ENCODE results near the gene ALK. TPM values are rescaled to one million over a fixed set of nuclear protein-coding genes. Genes with fewer than 3 reads are reported as not detected.
A peak's percentile ranks its signal among the peaks of the same experiment; 100 is the strongest.

The ALK gene
- total RNA-seq: not detected

DNA sequence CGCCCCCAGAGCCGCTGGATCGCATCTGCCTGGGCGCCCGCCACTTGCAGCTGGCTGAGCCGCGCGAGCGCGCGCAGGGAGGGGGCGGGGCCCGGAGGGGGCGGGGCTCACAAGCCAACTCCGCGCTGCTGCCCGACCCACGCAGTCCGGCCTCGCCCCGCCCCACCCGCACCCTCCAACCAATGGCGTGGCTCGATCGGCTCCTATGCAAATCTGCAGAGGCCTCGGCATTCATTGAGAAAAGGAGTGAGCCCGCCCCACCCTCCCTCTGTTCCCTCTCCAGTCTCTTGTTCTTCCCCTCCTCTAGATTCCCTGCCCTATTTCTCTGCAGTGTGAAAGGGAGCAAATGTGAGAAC is at the start of gene ALK:
TSS of gene ALK (minus strand) at position 27 of the 356 bp plus-strand sequence. CDS start 927 bp downstream, outside the sequence.
- peak; percentile 8 for DNase-seq

DNA sequence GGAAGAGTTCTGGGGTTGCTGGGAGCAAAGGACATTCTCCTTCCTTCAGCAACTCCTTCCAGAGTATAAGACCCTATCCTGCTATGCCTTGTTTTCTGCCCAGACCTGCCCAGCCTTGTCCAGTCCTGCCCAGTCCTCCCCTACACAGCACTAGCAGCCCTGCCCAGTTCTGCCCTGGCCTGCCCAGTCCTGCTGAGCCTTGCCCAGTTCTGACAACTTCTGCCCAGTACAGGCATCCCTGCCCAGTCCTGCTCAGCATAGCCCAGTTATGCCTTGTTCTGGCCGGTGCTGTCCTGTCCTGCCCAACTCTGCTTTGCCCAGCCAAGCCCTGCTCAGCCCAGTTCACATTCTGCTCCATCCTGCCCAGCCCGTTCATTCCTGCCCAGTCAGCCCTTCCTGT is 44.9 kb upstream of the ALK start:
- no peak for DNase-seq

DNA sequence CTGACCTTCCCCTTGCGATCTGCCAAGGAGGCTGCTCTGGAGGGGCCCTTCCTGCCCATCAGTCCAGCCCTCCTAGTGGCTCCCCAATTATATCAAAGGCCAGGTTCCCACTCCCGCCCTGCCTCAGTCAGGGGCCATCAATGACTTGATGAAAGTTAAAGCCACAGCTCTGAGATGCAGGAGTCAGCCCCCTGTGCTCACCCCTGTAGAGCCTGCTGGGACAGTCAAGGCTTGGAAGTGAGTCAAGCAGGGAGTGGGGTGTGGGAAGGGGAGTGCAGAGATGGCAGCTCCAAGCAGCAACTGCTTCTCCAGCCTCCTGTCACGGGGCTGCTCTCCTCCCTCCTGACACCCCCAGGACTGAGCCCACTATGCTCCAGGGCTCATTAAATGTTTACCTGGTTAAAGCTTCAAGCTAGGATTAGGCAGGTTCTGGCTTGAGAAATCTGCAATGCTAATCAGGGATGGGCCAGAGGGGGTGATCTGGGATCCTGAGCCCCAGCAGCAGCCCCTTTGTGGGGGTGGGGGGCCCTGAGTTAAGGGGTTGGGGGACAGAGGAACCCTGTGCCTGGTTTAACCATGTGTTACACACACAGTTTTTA is 42.7 kb upstream of the ALK start:
- DNase-seq: no peak

DNA sequence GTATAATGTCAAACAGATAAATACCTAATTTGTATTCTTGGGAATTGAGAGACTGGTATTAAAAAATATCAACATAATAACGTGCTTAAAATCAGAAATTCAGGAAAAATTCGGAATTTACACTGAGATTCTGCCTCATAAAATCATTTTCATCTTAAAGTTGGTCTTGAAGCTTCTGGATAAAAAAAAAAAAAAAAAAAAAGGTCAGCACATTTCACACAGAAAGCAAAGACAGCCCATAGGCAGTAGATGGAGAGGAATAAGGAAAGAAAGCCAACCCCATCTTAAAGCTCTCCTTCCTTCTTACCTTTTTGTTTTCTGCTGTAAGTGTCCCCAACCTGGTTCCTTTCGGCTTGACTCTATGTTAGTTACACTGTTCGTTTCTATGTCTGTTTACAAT is 41.5 kb upstream of the ALK start:
- no peak for DNase-seq

DNA sequence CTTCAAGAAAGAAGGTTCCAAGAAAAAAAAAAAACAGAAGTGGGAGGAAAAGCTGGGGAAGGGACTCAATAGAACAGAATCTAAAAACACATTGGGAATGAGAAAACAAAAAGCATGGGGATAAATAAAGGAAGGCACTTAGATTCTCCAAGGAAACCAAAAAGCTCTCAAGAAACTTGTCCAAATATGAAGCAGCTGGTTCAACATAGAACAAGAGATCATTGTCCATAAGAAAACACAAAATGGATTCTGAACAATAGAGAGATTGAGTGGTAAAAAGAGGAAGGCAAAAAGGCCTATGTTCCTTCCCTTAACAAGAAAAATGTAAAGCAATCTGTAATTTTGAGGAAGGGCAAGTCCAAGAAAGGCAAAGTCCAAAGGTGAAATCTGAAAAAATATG is 32.9 kb upstream of the ALK start:
- DNase-seq: no peak

DNA sequence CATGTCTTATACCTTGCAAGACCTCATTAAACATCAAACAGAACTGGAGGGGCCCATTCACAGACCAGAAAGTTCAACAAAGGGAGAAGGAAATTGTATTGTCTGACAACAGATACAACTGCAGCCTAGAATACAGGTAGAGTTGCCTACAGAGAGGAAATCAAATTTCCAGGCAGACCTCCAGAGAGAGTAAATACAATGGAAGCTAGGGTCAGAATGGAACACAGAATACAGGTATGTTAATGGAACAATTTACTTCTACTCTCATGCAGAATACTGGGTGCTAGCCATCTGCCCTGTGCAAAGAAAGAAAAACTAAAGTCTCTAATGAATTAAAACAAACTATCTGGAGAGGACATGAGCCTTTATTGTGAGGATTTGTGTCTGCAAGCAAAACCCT is 31.6 kb upstream of the ALK start:
- no peak for DNase-seq

DNA sequence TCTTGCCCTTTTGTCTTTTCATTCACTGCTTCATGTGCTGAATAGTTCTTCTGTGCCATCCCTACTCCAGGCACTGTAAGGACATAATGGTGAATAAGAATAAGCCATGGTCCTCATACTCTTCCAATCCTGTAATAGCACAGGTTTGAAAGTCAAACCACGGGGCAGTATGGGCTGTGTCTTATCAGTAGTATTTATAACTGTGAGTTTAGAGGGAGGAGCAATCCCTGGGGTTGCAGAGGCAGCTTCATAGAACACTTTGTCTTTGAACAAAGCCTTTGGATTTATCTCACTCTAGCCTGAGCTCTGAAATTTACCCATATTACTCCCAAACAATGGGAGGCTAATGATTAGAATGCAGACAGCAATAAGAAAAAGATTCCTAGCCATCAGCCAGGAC is 30.2 kb upstream of the ALK start:
- DNase-seq: no peak

DNA sequence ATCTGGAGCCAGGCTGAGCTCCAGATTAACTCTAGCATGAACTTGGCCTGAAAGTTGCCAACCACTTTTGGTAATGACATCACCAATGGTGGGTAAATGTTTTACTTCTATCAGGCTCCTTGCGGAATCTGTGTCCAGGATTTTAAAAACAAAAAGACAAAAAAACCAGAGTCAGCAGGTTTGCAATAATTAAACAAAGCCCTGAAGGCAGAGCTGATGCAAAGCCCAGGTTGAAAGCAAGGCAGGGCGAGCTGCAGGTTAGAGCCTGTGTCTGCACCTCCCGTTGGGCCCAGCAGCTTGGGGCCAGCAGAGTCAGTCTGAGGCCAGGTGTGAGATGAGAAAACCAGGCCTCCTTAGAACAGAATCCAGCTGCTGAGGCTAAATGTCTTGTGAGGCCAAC is 29.1 kb upstream of the ALK start:
- DNase-seq: no peak

DNA sequence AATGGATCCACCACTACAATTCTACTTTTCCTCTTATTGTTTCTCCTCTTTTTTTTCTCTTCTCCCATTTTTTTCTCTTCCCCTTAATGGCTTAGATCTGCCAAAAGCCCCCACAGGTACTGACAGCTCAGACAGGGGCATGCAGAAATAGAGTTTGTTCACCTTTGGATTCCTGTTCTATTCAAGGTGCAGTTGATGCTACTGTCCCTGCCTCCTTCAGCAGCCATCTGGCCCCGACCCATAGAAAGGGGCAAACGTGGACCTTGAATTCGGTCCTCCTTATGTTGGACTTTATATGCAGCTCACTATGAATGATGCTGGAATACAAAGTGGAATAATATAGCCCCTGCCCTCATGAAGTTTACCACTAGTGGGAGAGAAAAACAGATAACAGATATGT is 27.7 kb upstream of the ALK start:
- no peak for DNase-seq

DNA sequence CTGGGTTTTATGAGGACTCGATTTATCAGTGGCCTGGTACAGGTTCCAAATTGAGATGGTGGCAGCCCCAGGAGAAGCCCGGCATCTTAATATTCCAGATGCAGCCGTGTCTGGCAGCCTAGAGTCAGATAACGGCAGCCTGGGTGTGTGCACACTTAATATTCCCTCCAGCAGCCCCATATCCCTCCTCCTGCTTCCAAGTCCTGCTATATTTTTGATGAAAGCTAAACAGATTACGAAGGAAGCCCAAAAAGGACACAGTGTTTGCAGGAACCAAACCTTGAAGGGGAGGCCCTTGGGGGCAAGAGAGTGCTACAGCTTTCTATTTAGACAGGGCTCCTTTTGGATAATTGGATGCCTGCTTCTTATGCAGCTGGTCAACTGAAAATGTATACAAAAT is 25.1 kb upstream of the ALK start:
- no peak for DNase-seq

DNA sequence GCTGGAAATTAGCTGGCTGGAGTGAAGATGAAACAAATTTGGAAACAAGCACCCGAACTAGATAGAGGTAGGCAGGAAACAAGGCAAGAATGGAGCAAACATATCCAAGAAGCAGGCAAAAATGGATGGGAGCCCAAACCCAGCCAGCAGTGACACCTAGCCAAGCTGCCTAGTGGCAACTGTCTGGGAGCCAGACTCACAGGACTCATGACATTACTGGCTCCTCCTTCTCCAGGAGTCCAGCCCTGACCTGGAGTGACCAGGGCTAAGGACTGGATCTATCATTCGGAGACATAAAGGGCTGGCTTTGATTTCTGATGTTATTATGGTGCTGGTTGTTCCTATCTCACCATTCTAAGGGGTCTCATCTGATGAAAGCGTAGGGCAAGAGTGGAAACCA is 21.3 kb upstream of the ALK start:
- DNase-seq: no peak

DNA sequence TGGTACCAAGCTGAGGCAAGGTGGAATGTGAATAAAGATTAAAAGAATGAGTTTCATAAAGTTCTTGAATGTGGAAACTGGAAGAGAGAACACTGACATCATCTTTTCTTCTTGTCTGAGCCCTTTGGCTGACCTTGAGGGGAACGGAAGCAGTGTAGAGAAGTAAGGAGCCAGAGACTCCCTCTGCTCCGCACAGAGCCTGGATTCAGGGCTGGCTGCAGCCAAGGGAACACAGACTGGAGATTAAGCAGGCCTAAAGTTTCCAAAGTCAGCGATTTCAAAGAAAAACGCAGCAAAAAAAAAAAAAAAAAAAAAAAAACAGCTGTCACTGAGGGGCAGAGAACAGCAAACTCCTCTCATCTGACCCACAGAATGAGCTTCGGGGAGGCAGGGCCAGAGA is 19.3 kb upstream of the ALK start:
- no peak for DNase-seq

DNA sequence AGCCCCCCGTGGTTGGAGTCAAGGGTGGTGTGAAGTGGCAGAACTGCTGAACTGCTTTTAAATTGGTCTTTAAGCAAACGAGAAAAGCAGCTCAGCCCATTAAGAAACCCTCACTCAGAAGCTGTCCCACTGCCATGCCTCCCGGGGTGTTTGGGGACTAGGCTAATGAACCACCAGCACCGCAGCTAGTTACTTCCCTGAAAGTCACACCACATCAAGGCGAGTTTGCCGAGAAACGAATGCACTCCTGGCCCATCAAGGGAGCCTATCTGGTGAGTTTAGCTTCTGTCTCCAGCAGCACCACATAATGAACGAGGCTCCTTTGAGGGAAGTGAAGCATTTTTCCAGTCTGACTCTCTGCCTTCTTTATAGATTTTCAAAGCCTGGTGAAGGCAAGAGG is 14.6 kb upstream of the ALK start:
- DNase-seq: no peak

DNA sequence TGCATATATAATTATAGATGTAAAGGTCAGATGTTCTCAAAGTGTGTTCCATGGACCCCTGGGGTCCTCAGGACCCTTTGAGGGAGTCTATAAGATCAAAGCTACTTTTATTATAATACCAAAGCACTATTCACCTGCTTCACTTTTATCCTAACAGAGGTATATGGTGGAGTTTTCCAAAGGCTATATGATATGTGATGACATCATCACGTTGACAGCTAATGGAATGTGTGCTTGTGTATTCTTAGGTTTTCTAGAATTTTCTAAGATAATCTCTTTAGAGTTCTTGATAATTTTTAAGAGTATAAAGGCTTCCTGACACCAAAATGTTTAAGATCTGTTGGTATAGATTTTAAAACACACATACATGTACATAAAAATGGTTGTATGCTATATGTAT is 10.4 kb upstream of the ALK start:
- DNase-seq: no peak

DNA sequence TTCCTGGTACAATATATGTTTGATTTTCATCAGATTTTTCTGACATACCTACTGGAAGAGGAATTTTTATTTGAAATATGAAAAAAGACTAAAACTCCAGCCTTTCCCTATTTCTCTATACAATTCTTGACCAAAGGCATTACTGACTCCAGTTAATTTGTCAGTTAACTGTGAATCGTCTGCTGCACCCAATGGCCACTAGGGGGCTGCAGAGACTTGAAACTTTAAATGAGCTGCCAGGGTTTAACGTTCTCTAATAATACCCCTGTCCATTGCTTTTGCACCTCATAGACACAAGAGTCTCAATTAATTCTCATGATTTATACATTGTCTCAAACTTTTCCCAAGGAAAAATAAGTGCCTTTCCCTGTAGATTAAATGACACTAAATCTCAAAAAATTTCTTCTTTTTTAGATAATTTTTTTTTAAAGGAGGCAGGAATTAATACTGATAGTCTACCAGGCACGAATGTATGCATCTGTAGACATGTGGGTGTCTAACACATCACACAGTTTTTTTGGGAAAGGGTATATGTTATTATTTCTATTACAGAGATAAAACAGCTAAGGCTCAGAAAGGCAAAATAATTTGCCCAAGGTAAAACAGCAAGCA is 1.8 kb upstream of the ALK start:
- peak; percentile 8 for DNase-seq

DNA sequence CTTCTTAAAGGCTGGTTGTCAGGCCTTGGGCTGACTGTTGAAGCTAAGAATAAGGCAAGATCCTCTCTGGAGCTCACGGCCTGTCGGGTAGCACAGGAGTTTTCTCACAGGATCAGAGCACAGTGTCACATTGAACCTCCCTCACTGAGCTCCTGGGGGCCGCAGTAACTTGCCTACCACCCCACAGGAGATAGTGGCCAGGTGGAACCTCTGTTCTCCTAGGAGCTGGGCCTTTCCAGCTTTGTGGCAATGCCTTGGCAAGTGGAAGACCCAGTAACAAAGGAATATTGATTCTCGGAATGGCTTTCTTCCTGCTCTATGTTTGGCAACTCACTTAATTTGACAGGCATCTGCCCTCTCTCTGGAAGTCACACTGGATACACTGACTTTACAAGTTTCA is 1.2 kb upstream of the ALK start:
- DNase-seq: no peak

DNA sequence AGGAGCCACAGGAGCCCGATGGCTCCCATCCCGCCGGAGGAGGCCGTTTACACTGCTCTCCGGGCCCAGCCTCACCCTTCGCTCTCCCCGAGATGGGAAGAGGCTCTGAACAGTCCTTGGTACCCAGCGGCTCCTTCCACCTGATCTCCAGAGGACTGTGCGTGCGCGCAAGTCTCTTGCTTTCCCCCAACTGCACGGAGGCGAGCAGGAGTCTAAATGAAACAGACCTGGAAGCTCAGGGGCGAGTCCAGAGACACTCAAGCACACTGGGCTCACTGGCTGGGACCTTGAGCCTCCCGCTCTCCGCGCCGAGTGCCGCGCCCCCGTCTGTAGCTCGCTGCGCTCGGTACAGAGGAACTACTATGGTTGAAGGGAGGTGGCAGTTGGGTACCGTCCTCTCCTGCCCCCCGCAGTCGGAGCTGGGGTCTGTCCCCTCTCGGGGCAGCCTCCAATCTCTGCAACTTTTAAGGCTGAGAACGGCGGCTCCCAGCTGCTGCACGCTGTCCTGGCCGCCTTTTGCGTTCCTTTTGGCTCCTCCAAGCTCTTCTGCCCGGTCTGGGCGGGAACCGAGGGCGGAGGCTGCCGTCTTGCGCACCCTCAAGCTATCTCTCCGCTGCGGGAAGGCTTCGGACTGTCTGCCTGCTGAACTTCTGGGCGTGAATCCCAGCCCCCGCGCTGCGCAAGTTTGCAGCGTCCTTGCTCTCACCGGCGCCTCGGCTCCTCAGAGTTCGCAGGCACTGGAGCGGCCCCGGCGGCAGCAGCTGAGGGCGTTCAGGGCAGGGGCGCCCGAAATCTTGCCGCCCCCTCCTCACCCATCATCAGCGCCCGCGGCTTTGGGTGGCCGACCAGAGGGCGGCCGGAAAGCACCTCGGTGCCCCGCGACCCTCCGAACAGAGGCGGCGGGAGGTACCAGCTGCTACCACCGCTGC is 491 bp downstream of the ALK start:
- DNase-seq: no peak

DNA sequence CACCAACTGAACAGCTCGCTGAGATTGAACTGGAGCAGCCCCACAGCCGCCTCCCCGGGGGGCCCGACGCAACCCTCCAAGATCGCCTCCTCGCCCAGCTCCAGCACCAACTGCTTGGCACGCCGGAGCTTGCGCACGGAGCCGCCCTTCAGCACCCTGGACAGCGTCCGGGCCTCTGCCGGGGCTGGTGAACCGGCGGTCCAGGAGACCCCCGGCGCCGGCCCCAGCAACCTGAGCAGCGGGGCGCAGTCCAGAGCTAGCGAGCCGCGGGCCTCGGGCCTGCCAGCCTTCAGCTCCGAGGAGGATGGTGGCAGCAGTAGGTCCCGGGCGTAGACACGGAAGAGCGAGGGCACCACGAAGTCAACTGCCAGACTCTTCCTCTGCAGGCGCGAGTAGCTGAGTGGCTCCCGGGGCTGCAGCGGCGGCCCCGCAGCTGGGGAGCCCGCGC is 1.2 kb downstream of the ALK start:
- DNase-seq: peak; percentile 21

DNA sequence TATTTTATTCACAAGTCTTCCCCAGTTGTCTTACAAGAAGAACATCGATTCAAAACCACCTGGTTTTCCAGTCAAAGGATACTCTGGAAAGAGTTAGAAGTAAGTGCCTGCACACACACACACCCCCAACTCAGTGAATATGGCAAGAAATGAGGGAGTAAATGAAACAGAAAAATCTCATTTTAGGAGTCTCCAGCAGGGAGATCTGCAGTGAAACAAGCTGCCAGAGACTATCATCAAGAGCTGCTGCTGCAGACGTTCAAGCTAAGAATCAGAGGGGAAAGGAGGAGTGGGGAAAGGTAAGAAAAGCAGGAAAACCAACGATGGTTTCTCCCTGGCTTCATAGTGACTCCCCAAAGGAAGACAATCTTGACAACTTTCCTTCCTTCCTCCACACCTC is 2.4 kb downstream of the ALK start:
- no peak for DNase-seq

DNA sequence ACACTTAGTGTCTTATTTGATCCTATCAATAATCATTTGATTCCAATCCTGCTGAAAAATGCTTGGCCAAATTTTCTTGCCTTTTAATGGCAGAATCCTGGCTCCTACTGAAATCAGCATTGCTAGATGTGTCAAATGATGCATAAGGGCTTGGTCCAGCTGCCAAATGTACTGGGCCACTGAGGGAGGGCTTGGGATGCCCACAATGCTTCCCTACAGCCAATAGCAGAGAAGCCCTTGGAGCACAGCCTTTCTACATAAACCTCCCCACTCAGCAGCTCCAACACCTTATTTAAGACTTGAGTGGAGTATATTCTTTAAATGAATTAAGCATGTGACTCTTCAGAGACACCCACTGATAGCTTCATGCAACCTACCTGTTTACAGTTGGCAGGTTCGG is 3.6 kb downstream of the ALK start:
- DNase-seq: no peak

DNA sequence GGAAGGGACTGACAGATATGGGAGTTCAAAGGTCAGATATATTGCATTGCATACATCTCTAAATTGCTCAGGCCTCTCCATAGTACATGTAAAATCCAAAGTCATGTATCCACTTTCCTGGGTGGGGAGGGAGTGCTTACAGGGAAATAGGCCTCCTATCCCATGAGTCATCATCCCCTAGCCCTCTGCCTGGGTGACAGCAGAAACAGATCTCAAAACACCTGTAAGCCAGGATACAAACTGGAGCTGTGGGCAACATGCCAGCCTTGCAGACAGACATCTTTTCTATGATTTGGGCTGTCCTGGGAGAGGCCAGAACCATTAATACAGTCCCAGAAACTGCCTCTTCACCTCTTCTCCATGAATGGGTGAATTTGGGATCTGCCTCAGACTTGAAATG is 4.8 kb downstream of the ALK start:
- DNase-seq: no peak

DNA sequence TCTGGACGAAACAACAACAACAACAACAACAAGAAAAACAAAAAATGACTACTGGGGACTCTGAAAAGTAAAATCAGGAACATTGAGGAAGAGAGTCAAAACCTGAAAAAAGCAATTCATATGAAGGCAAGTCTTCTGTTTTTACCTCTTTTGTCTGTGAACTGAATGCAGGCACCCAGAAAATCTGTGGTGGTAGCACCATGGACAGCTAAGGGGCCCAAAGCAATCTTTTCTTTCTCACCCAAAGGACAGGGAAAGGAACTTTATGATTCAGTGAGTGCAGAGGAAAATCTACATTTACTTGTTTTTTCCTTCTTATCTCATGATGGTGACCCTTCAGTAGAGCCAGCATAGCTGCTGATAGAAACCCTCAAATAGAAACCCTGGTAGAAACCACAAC is 10.4 kb downstream of the ALK start:
- no peak for DNase-seq

DNA sequence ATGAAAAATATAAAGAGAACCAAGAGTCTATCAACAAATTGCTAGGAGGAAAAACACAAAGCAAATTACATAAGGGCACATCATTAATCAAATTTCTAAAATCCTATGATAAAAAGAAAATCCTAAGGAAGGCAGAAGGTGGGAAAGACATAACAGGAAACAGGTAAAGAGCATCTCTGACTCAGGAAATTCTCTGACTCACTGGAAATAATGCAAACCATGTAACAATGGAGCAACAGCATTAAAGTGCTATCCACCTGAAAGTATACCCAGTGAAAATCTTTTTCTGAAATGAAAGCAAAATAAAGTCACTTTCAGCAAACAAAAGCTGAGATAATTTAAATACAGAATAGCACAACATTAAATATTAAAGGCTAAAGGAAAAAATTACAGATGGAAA is 10.9 kb downstream of the ALK start:
- no peak for DNase-seq

DNA sequence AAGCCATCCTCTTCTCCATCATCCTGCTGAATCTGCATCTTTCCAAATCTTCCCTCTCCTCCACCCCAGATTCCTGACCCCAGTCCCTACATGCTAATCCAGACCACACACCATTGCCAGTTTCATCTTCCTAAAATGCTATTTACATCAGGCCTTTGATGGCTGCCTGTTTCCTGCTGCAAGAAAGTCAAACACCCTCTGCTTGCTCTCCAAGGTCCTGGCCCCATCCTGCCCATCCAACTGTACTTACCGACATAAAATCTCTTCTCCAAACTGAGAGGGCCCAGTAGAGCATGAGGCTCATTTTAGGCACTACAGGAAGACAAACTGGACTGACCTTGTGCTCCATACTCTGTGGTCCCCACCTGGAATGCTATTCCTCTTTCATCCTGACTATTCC is 19.0 kb downstream of the ALK start:
- DNase-seq: no peak

Data from effector CD4-positive, alpha-beta T cell (primary cell).